Measurements from ENCODE around the gene SPG11. TPM values are rescaled to one million over a fixed set of nuclear protein-coding genes. Genes with fewer than 3 reads are reported as not detected.

Gene SPG11
- total and polyA plus RNA-seq, 10 of the 15 experiments (the other 5 are each of a cell fraction or from before 2014, with no cell fraction given), result 22.1 to 85.1 (median 47.2) TPM

- no peak for TF ChIP-seq CTCF (IDR thresholded peaks at IDR 0.05 in 2 of 3, conservative IDR thresholded peaks at IDR 0.05 in 1 of 3; ENCODE audit: control insufficient read depth in 2 of 3, extremely low read depth in 1 of 3, insufficient read depth in 1 of 3, low read depth in 3 of 3, low read length in 3 of 3)
- no peak for TF ChIP-seq EED (IDR thresholded peaks at IDR 0.05; ENCODE audit: low read depth)
- TF ChIP-seq NFIC (IDR thresholded peaks at IDR 0.05; ENCODE audit: low read depth, low read length), result peak; percentile 30; the same call in 1 of the 2 replicates
- peak; percentile 61 for TF ChIP-seq REST (IDR thresholded peaks at IDR 0.05; ENCODE audit: low read depth, low read length)
- TF ChIP-seq CHD1 (IDR thresholded peaks at IDR 0.05; ENCODE audit: low read depth, low read length), result 0 out of 2 replicates have a peak, but pooled peaks have one; percentile 92
- peak; percentile 100 for TF ChIP-seq POLR2AphosphoS5 (IDR thresholded peaks at IDR 0.05; ENCODE audit: low read length)
- no peak for TF ChIP-seq MEF2B (IDR thresholded peaks at IDR 0.05; ENCODE audit: partially characterized antibody, poor library complexity, severe bottlenecking)
- TF ChIP-seq ZBTB11 (CRISPR knock-in tag; IDR thresholded peaks at IDR 0.05), result no peak
- TF ChIP-seq POU2F2 (IDR thresholded peaks at IDR 0.05; ENCODE audit: borderline replicate concordance, low read depth, low read length), result peak; percentile 99
- peak; percentile 93 for TF ChIP-seq CHD2 (IDR thresholded peaks at IDR 0.05; ENCODE audit: borderline replicate concordance, low read depth, low read length)
- no peak for TF ChIP-seq MYC (IDR thresholded peaks at IDR 0.05; ENCODE audit: insufficient read depth, insufficient read length, insufficient replicate concordance, low read length, severe bottlenecking)
- TF ChIP-seq HDGF (IDR thresholded peaks at IDR 0.05), result no peak
- TF ChIP-seq FOS (IDR thresholded peaks at IDR 0.05; ENCODE audit: borderline replicate concordance, extremely low read depth, insufficient read length), result peak; percentile 25
- no peak for TF ChIP-seq KDM1A (IDR thresholded peaks at IDR 0.05; ENCODE audit: borderline replicate concordance)
- TF ChIP-seq ESRRA (IDR thresholded peaks at IDR 0.05; ENCODE audit: low read length), result 0 out of 2 replicates have a peak, but pooled peaks have one; percentile 60
- no peak for TF ChIP-seq MEF2A (IDR thresholded peaks at IDR 0.05; ENCODE audit: insufficient read depth, low read depth, low read length)
- peak; percentile 62 for TF ChIP-seq BCL3 (IDR thresholded peaks at IDR 0.05; ENCODE audit: borderline replicate concordance, insufficient read depth, low read depth, low read length, poor library complexity, severe bottlenecking)
- TF ChIP-seq NFXL1 (IDR thresholded peaks at IDR 0.05; ENCODE audit: borderline replicate concordance), result no peak
These were observed 47.8 kb upstream of the SPG11 start, which contains the start of the genes B2M and PATL2 (continued) for GRCh38 chr15:44711096-44711742.
